ENCODE measurements around the gene ACSL1. TPM values are rescaled to one million over a fixed set of nuclear protein-coding genes. Genes with fewer than 3 reads are reported as not detected.

ACSL1 gene
- total and polyA plus RNA-seq, 9 of the 15 experiments (the other 6 are each of a cell fraction or from before 2014, with no cell fraction given): 6.7 to 24.1 (median 15.0) TPM

GRCh38 chr4:184815046-184815877, 10.5 kb downstream of the ACSL1 start (continued):
- no peak for TF ChIP-seq CHD4 (IDR thresholded peaks at IDR 0.05; ENCODE audit: insufficient read depth, insufficient replicate concordance, low read depth, low read length, poor library complexity, severe bottlenecking)
- TF ChIP-seq ILF3 (IDR thresholded peaks at IDR 0.05; ENCODE audit: borderline replicate concordance): no peak
- peak; percentile 96 for TF ChIP-seq MEF2A (IDR thresholded peaks at IDR 0.05; ENCODE audit: control insufficient read depth, low read depth, low read length)
- TF ChIP-seq MCM7 (IDR thresholded peaks at IDR 0.05): no peak
- TF ChIP-seq ZKSCAN8 (CRISPR knock-in tag; IDR thresholded peaks at IDR 0.05): no peak
- TF ChIP-seq THRA (IDR thresholded peaks at IDR 0.05): 0 out of 2 replicates have a peak, but pooled peaks have one; percentile 39
- TF ChIP-seq PBX2 (CRISPR knock-in tag; IDR thresholded peaks at IDR 0.05; ENCODE audit: low read depth): no peak
- no peak for TF ChIP-seq PBX2 (tag; conservative IDR thresholded peaks at IDR 0.05; ENCODE audit: low read depth)
- no peak for TF ChIP-seq ZNF12 (CRISPR knock-in tag; IDR thresholded peaks at IDR 0.05)
- TF ChIP-seq GATA2 (CRISPR knock-in tag; IDR thresholded peaks at IDR 0.05): no peak
- no peak for TF ChIP-seq ZNF668 (CRISPR knock-in tag; IDR thresholded peaks at IDR 0.05)
- TF ChIP-seq LCOR (CRISPR knock-in tag; IDR thresholded peaks at IDR 0.05): 0 out of 2 replicates have a peak, but pooled peaks have one; percentile 42
- TF ChIP-seq FIP1L1 (IDR thresholded peaks at IDR 0.05; ENCODE audit: low read depth, low read length, poor library complexity, severe bottlenecking): no peak
- no peak for TF ChIP-seq HDAC1 (IDR thresholded peaks at IDR 0.05)
- no peak for TF ChIP-seq ZNF41 (CRISPR knock-in tag; conservative IDR thresholded peaks at IDR 0.05)
- no peak for TF ChIP-seq ZNF583 (CRISPR knock-in tag; IDR thresholded peaks at IDR 0.05)
- no peak for TF ChIP-seq CEBPB (tag; IDR thresholded peaks at IDR 0.05)
- TF ChIP-seq SAFB2 (IDR thresholded peaks at IDR 0.05; ENCODE audit: borderline replicate concordance, low read depth, low read length, severe bottlenecking): no peak
- TF ChIP-seq IRF2 (CRISPR knock-in tag; IDR thresholded peaks at IDR 0.05): no peak
- TF ChIP-seq PCBP1 (IDR thresholded peaks at IDR 0.05; ENCODE audit: low read depth, low read length, poor library complexity, severe bottlenecking): no peak
- TF ChIP-seq SMAD3 (CRISPR knock-in tag; conservative IDR thresholded peaks at IDR 0.05): no peak
- TF ChIP-seq SLC30A9 (CRISPR knock-in tag; IDR thresholded peaks at IDR 0.05): no peak

Data from K562 (cell line).